HepG2 (cell line): ENCODE data around the gene ADRA2B. TPM values are rescaled to one million over a fixed set of nuclear protein-coding genes. Genes with fewer than 3 reads are reported as not detected.

Source experiments
- ATAC-seq: fragments of 200-7000 bp; cut with Tn5 transposase; 3 replicates; pipeline ENCODE4 v1.9.1; 2020; ENCODE audit warnings: mild to moderate bottlenecking, moderate library complexity
- BruUV-seq: library from RNA; stranded (reverse); fragments of 400-500 nt; replicated peaks from 2 replicates; lab custom pipeline; 2021; lab: Mats Ljungman, UMichigan
- CTCF ChIA-PET: fragments of 300-600 bp; formaldehyde crosslinking; extraction: SDS; loops from one replicate; lab custom pipeline; 2021; ENCODE audit warnings: low total read pairs, inconsistent platforms, low intra/inter-chr PET ratio; lab: Yijun Ruan, JAX
- POLR2A ChIA-PET: fragments of 350-600 bp; sonication (Branson Sonifier 250); formaldehyde crosslinking; loops from one replicate; lab custom pipeline; 2020; ENCODE audit warnings: antibody characterized with exemption, inconsistent platforms; lab: Yijun Ruan, JAX
- DNase-seq: peaks from one replicate; pipeline ENCODE4 v3.0.0-alpha.2; 2015; ENCODE audit warnings: low spot score
- FAIRE-seq: peaks from 3 replicates; lab custom pipeline; 2011; peaks lifted over from hg19 to GRCh38; lab: Jason Lieb, UNC
- H2AFZ ChIP-seq: one replicate; pipeline ENCODE4 v1.6.1; 2011; ENCODE audit warnings: low read length, inconsistent platforms
- H3K27ac ChIP-seq: fragments of 300-600 bp; 3 replicates; pipeline ENCODE4 v1.8.0; 2011; ENCODE audit warnings: mixed run types, mild to moderate bottlenecking, mixed read lengths, low read length, inconsistent platforms; ENCODE audit not compliant: insufficient read depth; ENCODE audit errors: extremely low read length
- H3K27me3 ChIP-seq, 2 experiments: fragments of 200-600 bp in 1 of 2; 2 replicates in 1 of 2; 3 replicates in 1 of 2; pipeline versions ENCODE4 v1.6.0 to v1.8.0; 2011; ENCODE audit warnings: low read length in 2 of 2, mild to moderate bottlenecking in 2 of 2, moderate library complexity in 2 of 2, inconsistent platforms in 1 of 2; ENCODE audit not compliant: insufficient read depth in 2 of 2, control insufficient read depth in 1 of 2
- H3K36me3 ChIP-seq, 2 experiments: fragments of 200-600 bp in 1 of 2; replicated peaks in 1 of 2; 2 replicates in 1 of 2; 3 replicates in 1 of 2; pipeline versions ENCODE4 v1.5.1 to v1.8.0; 2011; ENCODE audit warnings: low read length in 2 of 2, inconsistent platforms in 1 of 2; ENCODE audit not compliant: insufficient read depth in 2 of 2, control insufficient read depth in 1 of 2
- H3K4me1 ChIP-seq: 2 replicates; pipeline ENCODE4 v1.5.1; 2012; ENCODE audit warnings: low read length, inconsistent platforms; ENCODE audit not compliant: insufficient read depth
- H3K4me2 ChIP-seq: 2 replicates; pipeline ENCODE4 v1.6.0; 2011; ENCODE audit warnings: low read depth, low read length, inconsistent platforms
- H3K4me3 ChIP-seq, 3 experiments: fragments of 200-600 bp in 1 of 3; sonication (generic), shearing (Covaris generic) in 1 of 3; replicated peaks in 1 of 3; 2 replicates each; pipeline ENCODE4 v1.5.1; 2011 to 2016; ENCODE audit warnings: low read length in 3 of 3, inconsistent platforms in 2 of 3, low read depth in 2 of 3, mild to moderate bottlenecking in 2 of 3, control low read depth in 1 of 3, mixed read lengths in 1 of 3; ENCODE audit not compliant: insufficient read depth in 1 of 3
- H3K79me2 ChIP-seq: one replicate; pipeline ENCODE4 v1.6.1; 2011; ENCODE audit warnings: low read length, inconsistent platforms; ENCODE audit not compliant: insufficient read depth
- H3K9ac ChIP-seq: 2 replicates; pipeline ENCODE4 v1.6.0; 2011; ENCODE audit warnings: mild to moderate bottlenecking, low read depth, low read length, inconsistent platforms; ENCODE audit not compliant: insufficient read depth
- H3K9me3 ChIP-seq: 2 replicates; pipeline ENCODE4 v1.5.1; 2012; ENCODE audit warnings: mild to moderate bottlenecking, low read length
- H4K20me1 ChIP-seq: 2 replicates; pipeline ENCODE4 v1.6.0; 2011; ENCODE audit warnings: inconsistent platforms, mild to moderate bottlenecking, low read length, moderate library complexity; ENCODE audit not compliant: insufficient read depth
- HMGXB4 ChIP-seq, 2 experiments: sonication (generic) in 1 of 2; formaldehyde crosslinking in 1 of 2; IDR thresholded peaks; 2 replicates each; pipeline versions ENCODE4 v1.4.0 to v1.6.1; 2018 to 2020; ENCODE audit warnings: missing genetic modification reagents in 2 of 2, borderline replicate concordance in 1 of 2, low read depth in 1 of 2, mild to moderate bottlenecking in 1 of 2, missing biosample characterization in 1 of 2
- SOX13 ChIP-seq, 3 experiments: fragments of 450-650 bp in 1 of 3; sonication (generic) in 1 of 3; formaldehyde crosslinking in 1 of 3; IDR thresholded peaks in 2 of 3; conservative IDR thresholded peaks in 1 of 3; 2 replicates each; pipeline versions ENCODE4 v1.5.0 to v1.6.1; 2016 to 2020; ENCODE audit warnings: antibody characterized with exemption in 1 of 3, mild to moderate bottlenecking in 1 of 3, missing compliant biosample characterization in 1 of 3, missing genetic modification reagents in 1 of 3, moderate library complexity in 1 of 3
- ZBTB10 ChIP-seq: sonication (generic); formaldehyde crosslinking; IDR thresholded peaks from 2 replicates; pipeline ENCODE4 v1.4.0; 2020; ENCODE audit warnings: missing genetic modification reagents, borderline replicate concordance
- ZNF24 ChIP-seq: fragments of 450-650 bp; IDR thresholded peaks from 2 replicates; pipeline ENCODE4 v1.6.1; 2017; ENCODE audit warnings: antibody characterized with exemption, mild to moderate bottlenecking
- ZNF274 ChIP-seq: sonication (generic); formaldehyde crosslinking; IDR thresholded peaks from 2 replicates; pipeline ENCODE4 v1.5.1; 2020; ENCODE audit warnings: mild to moderate bottlenecking, missing genetic modification reagents
- ZNF674 ChIP-seq: sonication (generic); formaldehyde crosslinking; IDR thresholded peaks from 2 replicates; pipeline ENCODE4 v1.5.0; 2020; ENCODE audit warnings: low read depth, mild to moderate bottlenecking, missing genetic modification reagents
- ZSCAN20 ChIP-seq: sonication (generic); formaldehyde crosslinking; IDR thresholded peaks from 2 replicates; pipeline ENCODE4 v1.4.0; 2020; ENCODE audit warnings: missing genetic modification reagents, mild to moderate bottlenecking, borderline replicate concordance
- WGBS: methylation state at CpG from one replicate; pipeline ENCODE4 v1.1.6; 2017; ENCODE audit warnings: low lambda C conversion rate; 5-methylcytosine and 5-hydroxymethylcytosine counted together
- in situ Hi-C: cut with HindIII; loops from 2 replicates; pipeline ENCODE4 v1.10.0; 2017; ENCODE audit warnings: low pct_unique_long_range_greater_than_20kb; ENCODE audit not compliant: extremely low pct_ligation_motif_present
- intact Hi-C: fragments of 100-400 bp; cut with micrococcal nuclease; formaldehyde crosslinking; loops from one replicate; pipeline ENCODE4 v1.10.0; 2022; ENCODE audit not compliant: unreplicated experiment
- polyA plus RNA-seq, 8 experiments: library from polyadenylated mRNA; depleted of rRNA in 3 of 8; stranded (reverse) in 7 of 8; unstranded in 1 of 8; fragments of >200 nt; fragmentation: Illumina TruSeq in 4 of 8; extraction: Trizol in 4 of 8; gene quantifications; 2 replicates each; pipeline versions ENCODE4 v1.2.1 to v1.2.3, GENCODE V29; 2011 to 2016; ENCODE audit warnings: low read depth in 4 of 8, missing spikeins in 1 of 8, mixed read lengths in 1 of 8; ENCODE audit not compliant: insufficient read depth in 1 of 8
- total RNA-seq, 5 experiments: library from RNA; depleted of rRNA; stranded (reverse); fragments of >200 nt; fragmentation: Illumina TruSeq; extraction: Trizol; gene quantifications; 2 replicates each; pipeline ENCODE4 v1.2.3, GENCODE V29; 2016; ENCODE audit warnings: low read depth in 1 of 5

The ADRA2B gene
- total and polyA plus RNA-seq, 2 of the 13 experiments (the other 11 are each of a cell fraction or from before 2014, with no cell fraction given), result not detected

GRCh38 chr2:96110621-96111256, 5.6 kb downstream of the ADRA2B start:
- Histone ChIP-seq H3K27ac (no peak overlapping the region), H3K27me3 (peaks cover 2 to 17% of the 10 kb centered on the region in 2 experiments; a peak in 3 of 5 replicates), H3K79me2 (no peaks in the 10 kb centered on the region), H3K4me1 (peaks cover 30% of the 10 kb centered on the region), H3K9ac (no peak overlapping the region), H4K20me1 (no peaks in the 10 kb centered on the region), H3K36me3 (no peaks in the 10 kb centered on the region)
- ChIA-PET CTCF (no interaction called here), POLR2A (no interaction called here)
- no peak for ATAC-seq
- FAIRE-seq, result no peak
- 50% methylated on average over 13 of the region's 13 CpGs for WGBS
- TF ChIP-seq ZNF274, result no peak
- no peak for TF ChIP-seq ZSCAN20 (CRISPR knock-in tag)
- no peak for TF ChIP-seq ZNF24
- no peak for TF ChIP-seq ZNF674 (CRISPR knock-in tag)
- no peak for TF ChIP-seq SOX13 (IDR thresholded peaks at IDR 0.05)
- TF ChIP-seq SOX13 (CRISPR knock-in tag; conservative IDR thresholded peaks at IDR 0.05 in 1 of 2, IDR thresholded peaks at IDR 0.05 in 1 of 2), result no peak
- TF ChIP-seq HMGXB4 (CRISPR knock-in tag; IDR thresholded peaks at IDR 0.05; ENCODE audit: borderline replicate concordance in 1 of 2, low read depth in 1 of 2), result no peak
- no peak for TF ChIP-seq ZBTB10 (CRISPR knock-in tag)
- TF ChIP-seq, all 625 proteins: peak for 0
- H2AFZ ChIP-seq, result no peak overlapping the region
- in situ Hi-C loops (loop anchor here (25.0 kb wide), 2 partner anchors 98 to 273 kb away; no protein-coding TSS in a partner anchor), intact Hi-C loops (loop anchor here (10.0 kb wide), 2 partner anchors 46 to 86 kb away; no protein-coding TSS in a partner anchor)
- no TSS peak for BruUV-seq
- no peak overlapping the region for H3K4me3 ChIP-seq
- no peak for DNase-seq
- H3K4me2 ChIP-seq, result no peak overlapping the region
- H3K9me3 ChIP-seq, result no peaks in the 10 kb centered on the region
